AG04450 (cell line): Measurements from ENCODE around the gene PTPRQ. TPM values are rescaled to one million over a fixed set of nuclear protein-coding genes. Genes with fewer than 3 reads are reported as not detected.

Source experiments
- CTCF ChIA-PET: fragments of 300-600, 350-600 bp; formaldehyde crosslinking; extraction: SDS; loops from one replicate; lab custom pipeline; 2022; ENCODE audit warnings: antibody characterized with exemption, inconsistent platforms; lab: Charles Lee
- POLR2A ChIA-PET: fragments of 350-600 bp; formaldehyde crosslinking; extraction: SDS; loops from one replicate; lab custom pipeline; 2021; ENCODE audit warnings: antibody characterized with exemption, inconsistent platforms; lab: Yijun Ruan, JAX
- DNase-seq: peaks from one replicate; pipeline ENCODE4 v3.0.0-alpha.2; 2011; ENCODE audit warnings: low read depth, low spot score
- H3K27ac ChIP-seq: one replicate; pipeline ENCODE4 v1.5.1; 2012; ENCODE audit warnings: low read depth, low read length, control low read depth
- H3K27me3 ChIP-seq: one replicate; pipeline ENCODE4 v1.6.0; 2012; ENCODE audit warnings: low read length; ENCODE audit not compliant: control insufficient read depth, insufficient read depth
- H3K4me3 ChIP-seq: 2 replicates; pipeline ENCODE4 v1.5.1; 2011; ENCODE audit warnings: mild to moderate bottlenecking, low read depth, low read length, control low read depth
- H3K9me3 ChIP-seq: 2 replicates; pipeline ENCODE4 v1.5.1; 2012; ENCODE audit warnings: low read length; ENCODE audit not compliant: control insufficient read depth, insufficient read depth
- CTCF ChIP-seq: IDR thresholded peaks from 2 replicates; pipeline ENCODE4 v1.5.1; 2011; ENCODE audit warnings: low read depth, low read length, control low read depth, inconsistent platforms
- polyA plus RNA-seq: library from polyadenylated mRNA; depleted of rRNA; stranded (reverse); fragments of >200 nt; gene quantifications from 2 replicates; pipeline ENCODE4 v1.2.3, GENCODE V29; 2011

The PTPRQ gene
- polyA plus RNA-seq, 1 experiment: 1.1 TPM

- Histone ChIP-seq H3K27ac (no peak overlapping the region), H3K4me3 (no peak overlapping the region), H3K27me3 (no peaks in the 10 kb centered on the region), H3K9me3 (no peaks in the 10 kb centered on the region)
- TF ChIP-seq CTCF: no peak
- no peak for DNase-seq
- CTCF ChIA-PET: no interaction called here
- POLR2A ChIA-PET: no interaction called here
Observed at GRCh38 chr12:80411787-80412186, 32.2 kb upstream of the PTPRQ start.

GRCh38 chr12:80412343-80412953, 31.6 kb upstream of the PTPRQ start:
- H3K27ac ChIP-seq: no peak overlapping the region
- peak; percentile 76 for TF ChIP-seq CTCF
- ChIA-PET CTCF (interaction anchor here (0.7 to 3.4 kb wide), 16 partner anchors 8 to 845 kb away, joined by 3 to 29 read pairs (median 4); no protein-coding TSS in a partner anchor), POLR2A (no interaction called here)
- peak; percentile 30 for DNase-seq
- H3K4me3 ChIP-seq: no peak overlapping the region
- no peaks in the 10 kb centered on the region for H3K9me3 ChIP-seq
- no peaks in the 10 kb centered on the region for H3K27me3 ChIP-seq

GRCh38 chr12:80413462-80413861, 30.6 kb upstream of the PTPRQ start:
- no peak for DNase-seq
- Histone ChIP-seq H3K27ac (no peak overlapping the region), H3K9me3 (no peaks in the 10 kb centered on the region), H3K4me3 (no peak overlapping the region), H3K27me3 (no peaks in the 10 kb centered on the region)
- POLR2A ChIA-PET: no interaction called here
- CTCF ChIA-PET: interaction anchor here (0.7 to 3.4 kb wide), 16 partner anchors 8 to 844 kb away, joined by 3 to 29 read pairs (median 4); no protein-coding TSS in a partner anchor
- TF ChIP-seq CTCF: no peak

- H3K27me3 ChIP-seq: no peaks in the 10 kb centered on the region
- CTCF ChIA-PET: interaction anchor here (3.4 kb wide), 1 partner anchor 347 kb away, joined by 29 read pairs; no protein-coding TSS in a partner anchor
- TF ChIP-seq CTCF: no peak
- no peak overlapping the region for H3K27ac ChIP-seq
- no peaks in the 10 kb centered on the region for H3K9me3 ChIP-seq
- H3K4me3 ChIP-seq: no peak overlapping the region
- DNase-seq: no peak
- POLR2A ChIA-PET: no interaction called here
Observed at GRCh38 chr12:80415466-80415865, 28.6 kb upstream of the PTPRQ start.

GRCh38 chr12:80419644-80420043, 24.4 kb upstream of the PTPRQ start:
- ChIA-PET CTCF (no interaction called here), POLR2A (no interaction called here)
- Histone ChIP-seq H3K4me3 (no peak overlapping the region), H3K27ac (no peak overlapping the region), H3K9me3 (no peaks in the 10 kb centered on the region), H3K27me3 (no peaks in the 10 kb centered on the region)
- no peak for TF ChIP-seq CTCF
- no peak for DNase-seq
